GM18858 (cell line): ENCODE measurements around the gene MOB3A.

Source experiments
- ATAC-seq: cut with Tn5 transposase; IDR thresholded peaks from one replicate; pipeline ENCODE4 v1.9.1; 2021; ENCODE audit not compliant: unreplicated experiment

The MOB3A gene

DNA sequence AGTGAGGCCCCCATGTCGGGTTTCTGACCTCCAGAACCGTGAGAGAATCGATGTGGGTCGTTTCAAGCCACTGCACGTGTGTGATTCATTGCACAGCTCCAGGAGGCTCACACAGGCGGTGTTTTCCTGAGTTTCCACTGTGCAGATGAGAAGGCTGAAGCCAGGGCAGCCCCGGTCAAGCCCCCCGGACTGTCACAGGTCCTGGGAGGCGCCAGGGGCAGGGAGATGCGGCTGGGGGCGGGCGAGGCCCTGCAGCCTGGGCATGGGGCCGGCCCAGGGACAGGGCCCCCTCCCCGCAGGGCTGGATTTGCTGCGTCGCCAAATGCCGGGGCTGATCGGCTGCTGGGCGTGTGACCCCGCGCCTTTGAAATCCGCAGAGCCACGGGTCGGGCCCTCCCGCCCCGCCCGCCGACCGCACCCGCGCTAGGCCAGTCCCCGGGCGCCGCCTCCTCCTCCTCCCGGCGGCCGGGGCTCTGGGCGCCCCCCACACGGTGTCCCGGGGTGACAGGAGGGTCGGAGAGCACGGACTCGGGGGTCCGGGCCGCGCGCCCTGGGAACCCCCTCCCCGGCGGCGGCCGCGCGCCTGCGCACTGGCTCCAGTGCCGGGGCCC lies 35.1 kb downstream of the MOB3A start:
- ATAC-seq, result no peak

GRCh38 chr19:2059422-2060201 lies 36.5 kb downstream of the MOB3A start:
- no peak for ATAC-seq

DNA sequence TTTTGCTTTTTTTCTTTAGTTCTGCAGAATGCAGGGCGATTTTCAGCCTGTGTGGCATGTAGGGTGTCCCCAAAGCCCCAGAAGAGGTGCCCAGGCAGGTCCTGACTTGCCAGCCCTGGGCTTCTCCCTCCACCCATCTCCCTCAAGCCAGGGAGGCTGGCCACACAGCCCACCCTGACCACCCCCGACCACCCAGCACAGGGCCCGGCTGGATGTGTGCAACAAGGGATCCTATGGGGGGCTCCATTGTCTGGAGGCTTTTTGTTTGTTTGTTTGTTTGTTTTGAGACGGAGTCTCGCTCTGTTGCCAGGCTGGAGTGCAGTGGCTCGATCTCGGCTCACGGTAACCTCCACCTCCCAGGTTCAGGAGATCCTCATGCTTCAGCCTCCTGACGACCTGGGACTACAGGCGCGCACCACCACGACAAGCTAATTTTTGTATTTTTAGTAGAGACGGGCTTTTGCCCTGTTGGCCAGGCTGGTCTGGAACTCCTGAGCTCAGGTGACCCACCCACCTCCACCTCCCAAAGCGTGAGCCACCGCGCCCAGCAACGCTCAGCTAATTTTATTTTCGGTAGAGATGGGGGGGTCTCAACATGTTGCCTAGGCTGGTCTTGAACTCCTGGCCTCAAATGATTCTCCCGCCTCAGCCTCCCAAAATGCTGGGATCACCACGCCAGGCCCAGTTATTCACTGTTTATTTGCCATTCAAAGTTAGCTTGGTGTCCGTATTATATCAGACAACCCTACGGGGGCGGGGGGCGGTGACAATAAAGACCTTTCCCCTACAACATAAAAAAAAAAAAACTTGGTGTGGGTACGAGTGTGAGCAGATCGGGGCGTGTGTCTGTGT lies 37.3 kb downstream of the MOB3A start:
- ATAC-seq, result no peak

DNA sequence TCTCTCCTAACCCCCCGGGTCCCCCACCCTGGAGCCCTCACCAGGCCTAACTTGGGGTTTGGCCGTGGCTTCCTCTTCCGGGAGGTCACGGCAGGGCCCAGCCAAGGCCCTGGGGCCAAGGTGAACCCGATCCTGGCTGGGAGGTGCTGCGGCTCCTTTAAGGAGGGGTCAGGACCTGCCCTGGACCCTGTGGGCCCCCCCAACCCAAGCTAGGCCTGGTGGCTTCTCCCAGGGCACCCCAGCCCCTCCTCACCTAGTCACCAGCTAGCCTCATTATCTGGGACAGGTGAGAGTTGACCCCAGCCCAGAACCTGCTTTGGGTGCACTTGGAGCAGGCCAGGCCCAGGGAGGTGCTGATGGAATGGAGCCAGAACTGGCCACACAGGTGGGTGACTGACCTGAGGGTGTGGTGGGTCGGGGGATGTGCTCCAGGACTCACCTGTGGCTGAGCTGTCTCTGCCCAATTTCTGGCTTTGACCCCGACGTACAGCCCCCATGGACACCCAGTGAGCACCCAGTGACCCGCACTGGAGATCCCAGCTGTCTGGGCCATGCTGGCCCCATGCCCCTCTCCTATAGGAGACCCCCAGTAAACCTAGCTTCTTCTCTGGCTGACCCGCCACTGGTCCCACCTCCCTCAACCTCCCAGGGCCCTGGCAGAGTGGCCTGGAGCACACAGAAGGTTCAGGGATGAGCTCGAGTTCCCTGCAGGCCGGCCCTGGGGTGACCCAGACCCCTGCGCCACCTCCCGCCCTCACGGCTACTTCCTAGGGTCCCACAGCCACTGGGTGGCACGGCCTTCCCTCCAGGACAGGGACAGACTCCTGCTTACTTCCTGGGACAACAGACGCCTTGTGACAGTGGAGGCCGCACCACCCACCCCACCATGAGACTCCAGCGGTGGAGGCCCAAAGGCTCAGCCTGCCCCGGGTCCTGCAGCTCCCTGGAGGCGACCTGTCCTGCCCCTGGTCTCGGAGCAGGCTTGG lies 38.3 kb downstream of the MOB3A start:
- ATAC-seq, result no peak

DNA sequence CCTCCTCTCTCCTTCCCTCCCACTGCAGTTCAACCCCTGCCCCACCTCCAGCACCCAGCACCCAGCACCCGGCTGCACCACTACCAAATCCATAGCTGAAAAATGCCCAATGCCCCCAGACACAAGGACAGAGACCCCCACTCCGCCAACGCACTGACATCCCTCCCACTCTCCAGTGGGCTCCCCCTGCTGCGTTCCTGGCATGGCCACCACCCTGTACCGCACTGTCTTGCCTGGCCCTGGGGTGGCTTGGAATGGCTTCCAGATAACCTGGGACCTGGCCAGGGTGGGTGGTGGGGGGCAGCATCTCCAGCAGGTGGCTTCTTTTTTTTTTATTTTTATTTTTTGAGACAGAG lies 39.3 kb downstream of the MOB3A start:
- no peak for ATAC-seq

DNA sequence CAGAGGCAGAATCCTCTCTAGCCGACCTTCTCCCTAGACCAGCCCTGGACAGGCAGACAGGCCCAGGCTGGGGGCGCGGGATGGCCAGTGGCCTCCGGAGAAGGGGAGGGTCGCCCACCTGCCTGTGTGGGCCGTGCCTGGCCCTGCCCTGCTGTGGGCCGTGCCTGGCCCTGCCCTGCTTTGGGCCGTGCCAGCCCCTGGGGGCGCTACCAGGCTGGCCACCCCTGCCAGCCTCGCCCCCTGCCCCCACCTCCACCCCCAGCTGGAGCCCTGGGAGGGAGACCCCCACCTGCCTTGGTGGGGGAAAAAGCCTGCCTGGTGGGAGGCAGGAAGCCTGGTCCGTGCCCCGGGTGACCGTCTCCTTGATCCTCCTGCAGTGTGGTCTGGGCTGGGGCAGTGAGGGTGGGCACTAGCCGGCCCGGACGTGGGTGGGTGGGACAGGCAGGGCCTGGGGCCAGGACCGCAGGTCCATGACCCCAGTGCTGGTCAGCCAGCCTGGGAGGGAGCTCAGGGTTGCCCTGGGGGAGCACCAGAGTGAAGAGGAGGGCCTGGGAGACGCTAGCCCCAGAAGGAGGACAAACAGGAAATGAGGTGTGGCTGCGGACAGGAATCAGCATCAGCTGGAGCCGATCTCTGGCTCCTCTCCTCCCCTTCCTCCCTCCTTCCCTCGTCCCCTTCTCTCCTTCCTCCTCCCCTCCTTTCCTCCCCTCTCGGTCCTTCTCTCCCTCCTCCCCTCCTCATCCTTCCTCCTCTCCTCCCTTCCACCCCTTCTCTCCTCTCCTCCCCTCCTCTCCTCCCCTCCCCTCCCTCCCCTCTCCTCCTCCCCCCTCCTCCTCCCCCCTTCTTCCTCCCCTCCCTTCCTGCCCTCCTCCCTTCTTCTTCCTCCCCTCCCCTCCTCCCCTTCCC lies 39.9 kb downstream of the MOB3A start:
- no peak for ATAC-seq

GRCh38 chr19:2054763-2055162 lies 41.4 kb downstream of the MOB3A start:
- ATAC-seq, result no peak

DNA sequence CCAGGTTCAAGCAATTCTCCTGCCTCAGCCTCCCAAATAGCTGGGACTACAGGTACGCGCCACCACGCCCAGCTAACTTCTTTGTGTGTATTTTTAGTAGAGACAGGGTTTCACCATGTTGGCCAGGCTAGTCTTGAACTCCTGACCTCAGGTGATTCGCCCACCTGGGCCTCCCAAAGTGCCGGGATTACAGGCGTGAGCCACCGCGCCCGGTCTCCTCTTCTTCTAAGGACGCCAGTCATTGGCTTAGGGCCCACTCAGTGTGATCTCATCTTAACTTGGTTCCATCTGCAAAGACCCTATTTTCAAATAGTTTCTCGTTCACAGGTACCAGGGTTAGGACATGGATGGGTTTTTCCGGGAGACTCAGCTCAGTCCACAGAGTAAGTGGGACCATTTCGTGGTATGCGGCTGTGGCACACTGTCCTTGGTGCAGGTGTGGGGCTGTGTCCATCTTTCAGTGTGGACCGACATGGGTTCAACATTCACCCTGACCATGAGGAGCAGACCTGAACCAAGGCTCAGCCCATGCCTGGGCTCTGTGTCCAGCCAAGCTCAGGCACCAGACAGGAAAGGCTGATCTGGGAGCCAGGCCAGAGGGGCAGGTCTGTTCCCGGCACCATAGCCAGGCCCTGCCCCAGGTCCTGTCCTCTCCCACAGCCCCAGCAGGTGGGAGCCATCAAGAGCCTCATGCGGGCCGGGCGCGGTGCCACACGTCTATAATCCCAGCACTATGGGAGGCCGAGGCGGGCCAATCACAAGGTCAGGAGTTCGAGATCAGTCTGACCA lies 42.3 kb downstream of the MOB3A start:
- ATAC-seq, result no peak

GRCh38 chr19:2051773-2052704 lies 44.1 kb downstream of the MOB3A start:
- no peak for ATAC-seq

GRCh38 chr19:2050991-2051772 lies 44.9 kb downstream of the MOB3A start, which contains the start of gene MKNK2:
Gene MKNK2 (minus strand): TSS chr19:2051244. CDS start chr19:2050851, 393 bp downstream.
- ATAC-seq, result peak; percentile 32

- ATAC-seq, result peak; percentile 0
These were observed 45.7 kb downstream of the MOB3A start for GRCh38 chr19:2050349-2050990.

GRCh38 chr19:2049741-2050348 lies 46.3 kb downstream of the MOB3A start:
- ATAC-seq, result no peak

GRCh38 chr19:2048959-2049740 lies 47.0 kb downstream of the MOB3A start:
- no peak for ATAC-seq

- ATAC-seq, result no peak
These were observed 47.8 kb downstream of the MOB3A start for GRCh38 chr19:2048104-2048958.
